Kidney glomerular epithelial cell (primary cell): ENCODE measurements around the gene SERPIND1.

Experiments used
- DNase-seq: peaks from one replicate; lab custom pipeline; 2025; lab: John Stamatoyannopoulos, UW

The SERPIND1 gene

GRCh38 chr22:20792966-20793728, 19.2 kb downstream of the SERPIND1 start:
- no peak for DNase-seq

- no peak for DNase-seq
These were observed 20.1 kb downstream of the SERPIND1 start for GRCh38 chr22:20793748-20794649.

- no peak for DNase-seq
These were observed 20.9 kb downstream of the SERPIND1 start for GRCh38 chr22:20794650-20795413.

- no peak for DNase-seq
These were observed 22.8 kb downstream of the SERPIND1 start for GRCh38 chr22:20796731-20797130.

GRCh38 chr22:20798218-20798617, 24.3 kb downstream of the SERPIND1 start:
- no peak for DNase-seq

- DNase-seq: no peak
These were observed 25.1 kb downstream of the SERPIND1 start for GRCh38 chr22:20798974-20799373.

GRCh38 chr22:20799449-20799848, 25.5 kb downstream of the SERPIND1 start:
- DNase-seq: no peak

GRCh38 chr22:20802452-20802851, 28.5 kb downstream of the SERPIND1 start:
- no peak for DNase-seq

- no peak for DNase-seq
These were observed 29.1 kb downstream of the SERPIND1 start for GRCh38 chr22:20802922-20803553.

GRCh38 chr22:20803696-20804324, 29.9 kb downstream of the SERPIND1 start:
- no peak for DNase-seq

GRCh38 chr22:20804650-20805049, 30.7 kb downstream of the SERPIND1 start:
- no peak for DNase-seq

- DNase-seq: no peak
These were observed 32.1 kb downstream of the SERPIND1 start for GRCh38 chr22:20805972-20806471.

GRCh38 chr22:20807315-20807752, 33.4 kb downstream of the SERPIND1 start:
- DNase-seq: peak; percentile 82

- DNase-seq: no peak
These were observed 34.9 kb downstream of the SERPIND1 start for GRCh38 chr22:20808844-20809243.

GRCh38 chr22:20809538-20810185, 35.7 kb downstream of the SERPIND1 start:
- DNase-seq: no peak

- no peak for DNase-seq
These were observed 36.7 kb downstream of the SERPIND1 start for GRCh38 chr22:20810645-20811044.

- DNase-seq: no peak
These were observed 37.3 kb downstream of the SERPIND1 start for GRCh38 chr22:20811171-20811570.

- DNase-seq: no peak
These were observed 38.2 kb downstream of the SERPIND1 start for GRCh38 chr22:20811971-20812660.

GRCh38 chr22:20813056-20813455, 39.1 kb downstream of the SERPIND1 start:
- DNase-seq: no peak

GRCh38 chr22:20814221-20814808, 40.4 kb downstream of the SERPIND1 start:
- DNase-seq: no peak
